Smooth muscle cell (in vitro differentiated cells): ENCODE measurements around the gene RETNLB. TPM values are rescaled to one million over a fixed set of nuclear protein-coding genes. Genes with fewer than 3 reads are reported as not detected.

Source experiments
- DNase-seq: peaks from one replicate; lab custom pipeline; 2025; ENCODE audit not compliant: unreplicated experiment; lab: John Stamatoyannopoulos, UW
- H2AFZ ChIP-seq: fragments of 200-600 bp; sonication (generic); 2 replicates; pipeline ENCODE4 v1.6.0; 2016; ENCODE audit warnings: antibody characterized with exemption, low read depth, mild to moderate bottlenecking
- H3F3A ChIP-seq: fragments of 200-600 bp; sonication (generic); 2 replicates; pipeline ENCODE4 v1.6.0; 2017; ENCODE audit warnings: antibody characterized with exemption, low read depth
- H3K27ac ChIP-seq: fragments of 200-600 bp; sonication (generic); 2 replicates; pipeline ENCODE4 v1.5.1; 2016; ENCODE audit warnings: low read depth, mild to moderate bottlenecking
- H3K27me3 ChIP-seq: fragments of 200-600 bp; sonication (generic); 2 replicates; pipeline ENCODE4 v1.6.1; 2016; ENCODE audit warnings: low read depth, mild to moderate bottlenecking
- H3K36me3 ChIP-seq: fragments of 200-600 bp; sonication (generic); 2 replicates; pipeline ENCODE4 v1.5.1; 2016; ENCODE audit warnings: low read depth
- H3K4me1 ChIP-seq: fragments of 200-600 bp; sonication (generic); 2 replicates; pipeline ENCODE4 v1.5.1; 2016; ENCODE audit warnings: low read depth
- H3K4me2 ChIP-seq: fragments of 200-600 bp; sonication (generic); 2 replicates; pipeline ENCODE4 v1.6.0; 2016; ENCODE audit warnings: mild to moderate bottlenecking
- H3K4me3 ChIP-seq: fragments of 200-600 bp; sonication (generic); 2 replicates; pipeline ENCODE4 v1.5.1; 2016; ENCODE audit warnings: mild to moderate bottlenecking
- H3K79me2 ChIP-seq: fragments of 200-600 bp; sonication (generic); 2 replicates; pipeline ENCODE4 v1.6.0; 2016; ENCODE audit warnings: low read depth, mild to moderate bottlenecking
- H3K9ac ChIP-seq: fragments of 200-600 bp; sonication (generic); 2 replicates; pipeline ENCODE4 v1.6.0; 2016; ENCODE audit warnings: low read depth
- H3K9me3 ChIP-seq: fragments of 200-600 bp; sonication (generic); replicated peaks from 2 replicates; pipeline ENCODE4 v1.5.1; 2016; ENCODE audit warnings: low read depth
- H4K20me1 ChIP-seq: fragments of 200-600 bp; sonication (generic); 2 replicates; pipeline ENCODE4 v1.6.0; 2016; ENCODE audit warnings: low read depth
- WGBS: methylation state at CpG from one replicate; pipeline ENCODE4 v1.1.7; 2016; ENCODE audit warnings: low lambda C conversion rate; 5-methylcytosine and 5-hydroxymethylcytosine counted together
- polyA plus RNA-seq: library from polyadenylated mRNA; unstranded; fragments of >200 nt; fragmentation: Nextera tagmentation; extraction: Ambion mirVana; gene quantifications from 2 replicates; pipeline ENCODE4 v1.2.1, GENCODE V29; 2016
- total RNA-seq: library from RNA; depleted of rRNA; stranded (reverse); fragments of >200 nt; gene quantifications from 2 replicates; pipeline ENCODE4 v1.2.3, GENCODE V29; 2014
- TF ChIP-seq, protein P1 (sequence below): fragments of 200-600 bp; sonication (generic); IDR thresholded peaks from 2 replicates; pipeline ENCODE4 v1.5.1; 2017; ENCODE audit warnings: borderline replicate concordance, mild to moderate bottlenecking, antibody characterized with exemption; ENCODE audit not compliant: insufficient read depth, poor library complexity, severe bottlenecking

Gene RETNLB
- total and polyA plus RNA-seq, 2 experiments from 2014 or later: not detected

DNA sequence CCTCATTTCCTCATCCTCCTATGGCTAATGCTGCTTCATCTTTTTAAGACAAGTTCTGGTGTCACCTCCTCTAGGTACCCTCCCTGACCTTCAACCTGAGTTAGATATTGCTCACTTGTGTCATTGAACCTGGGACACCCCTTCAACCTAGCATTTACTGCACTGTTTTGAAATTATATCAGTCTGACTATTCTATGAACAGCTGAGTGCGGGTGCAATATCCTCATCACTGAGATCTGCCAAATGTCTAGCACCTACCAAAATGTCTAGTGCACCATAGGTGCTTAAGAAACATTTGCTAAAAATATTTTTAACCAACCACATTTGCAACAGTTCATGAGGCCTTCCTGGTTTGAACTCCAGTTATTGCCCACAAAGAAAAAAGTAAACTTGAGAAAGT, 34.5 kb downstream of the RETNLB start:
- H3K4me3 ChIP-seq: no peak overlapping the region
- no peak overlapping the region for H2AFZ ChIP-seq
- 92% methylated on average over 1 of the region's 1 CpG for WGBS
- H3K9ac ChIP-seq: no peak overlapping the region
- H4K20me1 ChIP-seq: no peaks in the 10 kb centered on the region
- no peaks in the 10 kb centered on the region for H3K36me3 ChIP-seq
- H3F3A ChIP-seq: no peaks in the 10 kb centered on the region
- H3K27ac ChIP-seq: no peak overlapping the region
- H3K27me3 ChIP-seq: no peaks in the 10 kb centered on the region
- H3K9me3 ChIP-seq: no peaks in the 10 kb centered on the region
- no peak overlapping the region for H3K4me2 ChIP-seq
- H3K79me2 ChIP-seq: no peaks in the 10 kb centered on the region
- DNase-seq: no peak
- TF ChIP-seq, protein P1, sequence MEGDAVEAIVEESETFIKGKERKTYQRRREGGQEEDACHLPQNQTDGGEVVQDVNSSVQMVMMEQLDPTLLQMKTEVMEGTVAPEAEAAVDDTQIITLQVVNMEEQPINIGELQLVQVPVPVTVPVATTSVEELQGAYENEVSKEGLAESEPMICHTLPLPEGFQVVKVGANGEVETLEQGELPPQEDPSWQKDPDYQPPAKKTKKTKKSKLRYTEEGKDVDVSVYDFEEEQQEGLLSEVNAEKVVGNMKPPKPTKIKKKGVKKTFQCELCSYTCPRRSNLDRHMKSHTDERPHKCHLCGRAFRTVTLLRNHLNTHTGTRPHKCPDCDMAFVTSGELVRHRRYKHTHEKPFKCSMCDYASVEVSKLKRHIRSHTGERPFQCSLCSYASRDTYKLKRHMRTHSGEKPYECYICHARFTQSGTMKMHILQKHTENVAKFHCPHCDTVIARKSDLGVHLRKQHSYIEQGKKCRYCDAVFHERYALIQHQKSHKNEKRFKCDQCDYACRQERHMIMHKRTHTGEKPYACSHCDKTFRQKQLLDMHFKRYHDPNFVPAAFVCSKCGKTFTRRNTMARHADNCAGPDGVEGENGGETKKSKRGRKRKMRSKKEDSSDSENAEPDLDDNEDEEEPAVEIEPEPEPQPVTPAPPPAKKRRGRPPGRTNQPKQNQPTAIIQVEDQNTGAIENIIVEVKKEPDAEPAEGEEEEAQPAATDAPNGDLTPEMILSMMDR: no peak
- no peaks in the 10 kb centered on the region for H3K4me1 ChIP-seq

DNA sequence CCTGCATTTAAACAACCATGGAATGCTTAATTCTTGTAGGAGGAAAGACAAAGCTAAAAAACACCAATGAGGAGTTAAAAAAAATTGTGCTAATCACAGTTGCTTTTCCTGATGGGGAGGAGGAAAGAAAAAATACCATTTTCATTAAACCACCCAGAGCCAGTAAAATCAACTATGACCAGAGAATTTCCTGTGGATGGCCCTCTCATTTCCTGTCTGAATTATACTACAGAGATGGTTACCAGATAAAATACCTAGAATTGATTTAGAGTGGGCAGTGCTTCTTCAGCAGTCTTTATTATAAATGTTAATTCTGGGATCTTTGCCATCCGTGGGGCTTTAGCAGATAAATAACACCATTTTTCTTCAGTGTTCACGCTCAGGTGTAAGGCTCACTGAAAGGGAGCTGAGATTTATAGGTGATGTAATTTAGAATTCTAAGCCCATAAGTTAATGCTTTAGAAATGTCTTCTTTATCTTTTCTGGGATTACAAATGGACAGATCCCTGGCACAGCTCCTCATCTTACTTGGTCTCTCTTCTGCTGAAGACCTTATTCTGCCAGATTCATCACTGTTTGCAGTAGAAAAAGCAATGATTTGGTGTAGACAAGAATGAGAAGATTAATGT, 37.9 kb downstream of the RETNLB start:
- Histone ChIP-seq H3K27me3 (no peaks in the 10 kb centered on the region), H3K36me3 (no peaks in the 10 kb centered on the region), H3K4me3 (no peak overlapping the region), H3K9ac (no peak overlapping the region), H3K4me1 (no peaks in the 10 kb centered on the region), H3K79me2 (no peaks in the 10 kb centered on the region), H3K4me2 (no peak overlapping the region), H3K27ac (no peak overlapping the region), H2AFZ (no peak overlapping the region), H3K9me3 (no peaks in the 10 kb centered on the region), H4K20me1 (no peaks in the 10 kb centered on the region), H3F3A (no peaks in the 10 kb centered on the region)
- TF ChIP-seq, protein P1: no peak
- no peak for DNase-seq
- WGBS: 88% methylated on average over 2 of the region's 2 CpGs

DNA sequence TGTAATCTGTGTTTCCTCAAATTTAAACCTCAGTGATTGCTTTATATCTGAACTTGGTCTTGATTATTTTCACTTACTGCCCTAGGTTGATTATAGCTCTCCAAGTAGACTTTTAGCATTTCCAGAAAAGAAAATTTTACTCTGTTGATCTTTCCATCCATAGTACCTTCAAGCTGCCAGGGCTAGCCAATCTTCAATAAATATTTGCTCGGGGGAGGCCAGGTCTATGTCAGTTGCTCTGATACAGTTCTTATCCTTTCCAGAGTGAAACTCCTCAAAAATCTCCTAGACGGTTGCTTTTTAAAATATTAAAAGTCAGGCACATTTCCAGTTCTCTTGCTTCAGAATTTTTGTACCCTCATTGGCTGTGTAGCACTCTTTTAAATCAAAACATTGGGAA, 38.8 kb downstream of the RETNLB start:
- TF ChIP-seq, protein P1: no peak
- Histone ChIP-seq H3F3A (no peaks in the 10 kb centered on the region), H3K27me3 (no peaks in the 10 kb centered on the region), H4K20me1 (no peaks in the 10 kb centered on the region), H3K36me3 (no peaks in the 10 kb centered on the region), H3K4me3 (no peak overlapping the region), H3K9ac (no peak overlapping the region), H3K79me2 (no peaks in the 10 kb centered on the region), H3K9me3 (no peaks in the 10 kb centered on the region), H2AFZ (no peak overlapping the region), H3K27ac (no peak overlapping the region), H3K4me2 (no peak overlapping the region), H3K4me1 (no peaks in the 10 kb centered on the region)
- 89% methylated on average over 2 of the region's 2 CpGs for WGBS
- no peak for DNase-seq

DNA sequence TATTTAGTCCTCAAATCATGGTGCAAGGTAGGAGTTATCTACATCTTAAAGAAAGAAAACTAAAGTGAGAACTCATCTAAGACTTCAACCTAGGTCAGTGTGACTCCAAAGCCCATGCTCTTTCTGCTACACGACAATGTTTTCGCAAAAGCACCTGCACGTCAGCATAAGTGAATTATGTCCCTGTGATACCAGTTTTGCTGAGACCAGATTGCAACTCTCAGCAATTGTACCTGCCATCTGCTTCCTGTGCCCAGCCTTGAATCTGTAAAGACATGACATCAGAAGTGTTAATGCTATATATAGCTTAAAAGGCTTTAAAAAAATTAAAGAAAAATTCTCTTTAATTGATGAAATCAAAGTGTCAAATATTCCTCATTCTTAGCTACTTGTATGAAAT, 43.4 kb downstream of the RETNLB start:
- Histone ChIP-seq H3F3A (no peaks in the 10 kb centered on the region), H3K36me3 (no peaks in the 10 kb centered on the region), H3K9ac (no peak overlapping the region), H3K79me2 (no peaks in the 10 kb centered on the region), H3K9me3 (no peaks in the 10 kb centered on the region), H2AFZ (no peak overlapping the region), H3K27me3 (no peaks in the 10 kb centered on the region), H3K27ac (no peak overlapping the region), H3K4me3 (no peak overlapping the region), H3K4me2 (no peak overlapping the region), H4K20me1 (no peaks in the 10 kb centered on the region), H3K4me1 (no peaks in the 10 kb centered on the region)
- no peak for DNase-seq
- 94% methylated on average over 3 of the region's 3 CpGs for WGBS
- TF ChIP-seq, protein P1: no peak
